HG03342 (cell line): Measurements from ENCODE around the gene GNB1.
"Not testable (repeated sequence)": the region's sequence is repeated elsewhere in the genome, so short reads cannot be mapped to it uniquely, and the experiment has no call there.

ENCODE experiments used
- ATAC-seq: cut with Tn5 transposase; IDR thresholded peaks from one replicate; pipeline ENCODE4 v1.9.1; 2021; ENCODE audit warnings: mild to moderate bottlenecking, moderate library complexity; ENCODE audit not compliant: unreplicated experiment

The GNB1 gene

DNA sequence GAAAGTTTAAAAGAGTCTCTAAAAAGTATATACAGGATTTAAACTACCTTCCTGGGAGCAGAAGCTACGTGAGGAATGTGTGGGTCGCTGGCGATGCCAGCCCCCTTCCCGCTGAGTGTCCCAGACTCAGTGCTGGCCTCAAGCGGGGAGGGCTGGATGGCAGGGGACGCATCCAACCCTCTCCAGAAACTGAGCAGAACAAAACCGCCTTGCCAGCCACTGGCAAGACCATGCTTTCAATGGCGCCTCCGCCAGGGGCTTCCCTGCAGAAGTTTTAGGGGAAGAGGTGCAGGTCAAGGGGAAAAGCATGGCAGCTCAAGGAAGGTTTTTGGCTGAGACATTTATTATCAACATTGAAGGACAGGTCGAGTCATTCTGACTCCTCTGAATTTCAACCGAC is 138.7 kb downstream of the GNB1 start:
- ATAC-seq = no peak

DNA sequence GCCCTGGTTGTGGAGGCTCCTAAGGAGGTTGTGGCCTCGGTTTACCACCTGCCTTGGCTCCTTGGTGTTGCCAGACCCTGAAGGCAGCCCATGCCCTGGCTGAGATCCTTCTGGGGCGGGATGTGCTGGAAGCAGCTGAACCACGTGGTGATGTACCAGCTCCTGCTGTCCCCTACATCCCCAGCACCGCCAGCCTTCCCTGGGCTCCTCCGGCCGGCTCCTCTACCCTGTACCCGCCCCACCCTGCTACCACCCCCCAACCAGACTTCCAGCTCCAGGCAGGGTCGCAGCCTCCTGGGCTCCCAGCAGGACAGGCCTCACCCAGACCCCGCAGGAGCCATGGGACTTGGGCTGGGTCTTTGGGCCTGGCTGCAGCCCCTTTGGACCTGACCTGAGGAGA is 140.9 kb downstream of the GNB1 start:
- ATAC-seq = not testable (repeated sequence)

DNA sequence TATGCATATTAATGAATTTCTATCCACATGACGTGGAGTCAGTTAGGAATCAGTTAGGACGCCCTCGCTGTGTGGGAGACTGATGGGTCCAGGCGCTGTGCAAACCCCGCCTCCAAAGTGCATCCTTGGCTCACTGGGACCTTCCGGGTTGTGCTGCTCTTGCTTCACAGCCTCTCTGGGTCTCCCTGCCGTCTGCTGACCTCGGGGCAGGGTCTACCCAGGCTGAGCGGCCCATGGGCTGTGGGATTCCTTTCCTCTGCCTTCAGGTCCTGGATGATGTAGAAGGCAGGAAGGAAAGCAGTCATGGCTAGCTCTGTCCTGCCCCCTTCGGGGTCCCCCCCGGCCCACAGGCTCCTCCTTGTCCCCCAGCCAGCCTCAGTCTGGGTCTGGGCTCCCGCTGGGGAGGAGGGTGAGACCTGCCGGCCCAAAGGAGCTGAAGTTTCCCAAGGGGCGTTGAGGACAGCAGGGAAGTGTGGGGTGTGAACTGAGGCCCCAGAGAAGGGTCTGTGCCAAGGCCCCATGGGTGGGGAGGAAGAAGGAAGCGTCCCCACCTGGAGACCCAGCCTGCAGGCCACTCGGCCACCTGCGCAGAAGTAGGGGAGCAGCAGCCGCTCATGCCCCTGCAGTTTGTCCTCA is 142.1 kb downstream of the GNB1 start:
- ATAC-seq = no peak

DNA sequence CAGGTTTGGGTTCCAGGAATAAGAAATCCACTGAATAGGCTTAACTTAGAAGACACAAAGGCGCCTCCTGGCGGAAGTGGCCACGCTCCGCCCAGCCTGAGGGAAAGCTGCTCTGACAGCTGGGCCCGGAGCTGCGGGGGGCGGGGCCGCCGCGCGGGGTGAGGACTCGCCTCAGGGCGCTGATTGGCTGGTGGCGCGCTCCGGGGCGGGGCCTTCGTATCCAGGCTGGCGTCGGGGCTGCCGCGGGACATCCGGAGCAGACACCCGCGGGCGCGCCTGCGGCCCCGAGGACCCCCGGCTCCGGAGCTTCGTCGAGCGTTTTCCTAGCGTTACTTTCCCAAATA is 144.3 kb downstream of the GNB1 start:
- ATAC-seq = peak; percentile 86

DNA sequence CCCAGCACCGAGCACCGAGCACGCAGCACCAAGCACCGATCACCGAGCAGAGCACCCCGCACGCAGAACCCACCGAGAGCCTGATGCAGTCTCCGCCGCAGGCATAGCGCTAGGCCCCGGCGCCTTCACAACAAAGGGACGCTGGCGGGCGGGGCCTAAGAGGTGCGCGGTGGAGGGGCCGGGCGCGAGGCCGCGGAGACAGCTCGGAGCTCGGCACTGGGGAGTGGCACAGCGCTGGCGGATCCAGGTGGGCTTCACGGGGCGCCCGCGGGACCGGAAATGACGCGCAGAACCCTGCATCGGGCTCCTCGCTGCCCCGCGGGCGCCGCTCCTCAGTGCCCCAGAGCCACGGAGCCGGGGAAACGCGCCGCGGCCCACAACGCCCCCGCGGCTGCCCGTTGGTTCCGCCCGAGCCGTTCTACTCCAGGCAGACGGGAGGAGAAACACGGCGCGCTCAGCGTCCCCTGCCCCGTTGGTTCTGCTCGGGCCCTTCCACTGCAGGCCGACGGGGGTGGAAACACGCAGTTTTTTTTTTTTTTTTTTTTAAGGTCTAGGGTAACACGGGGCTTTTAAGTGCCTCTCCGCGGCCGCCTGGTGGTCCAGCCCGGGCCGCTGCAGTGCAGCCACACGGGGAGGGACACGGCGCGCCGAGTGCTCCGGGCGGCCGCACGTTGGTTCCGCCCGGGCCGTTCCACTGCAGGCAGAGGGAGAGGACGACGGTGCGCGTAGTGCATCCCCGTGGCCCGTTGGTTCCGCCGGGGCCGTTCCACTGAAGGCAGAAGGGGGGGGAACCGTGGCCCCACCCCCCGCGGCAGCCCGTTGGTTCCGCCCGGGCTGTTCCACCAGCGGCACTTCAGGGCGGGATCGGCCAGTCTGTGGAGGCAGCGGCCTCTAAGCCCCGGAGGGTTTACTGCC is 145.0 kb downstream of the GNB1 start:
- peak; percentile 51 for ATAC-seq

DNA sequence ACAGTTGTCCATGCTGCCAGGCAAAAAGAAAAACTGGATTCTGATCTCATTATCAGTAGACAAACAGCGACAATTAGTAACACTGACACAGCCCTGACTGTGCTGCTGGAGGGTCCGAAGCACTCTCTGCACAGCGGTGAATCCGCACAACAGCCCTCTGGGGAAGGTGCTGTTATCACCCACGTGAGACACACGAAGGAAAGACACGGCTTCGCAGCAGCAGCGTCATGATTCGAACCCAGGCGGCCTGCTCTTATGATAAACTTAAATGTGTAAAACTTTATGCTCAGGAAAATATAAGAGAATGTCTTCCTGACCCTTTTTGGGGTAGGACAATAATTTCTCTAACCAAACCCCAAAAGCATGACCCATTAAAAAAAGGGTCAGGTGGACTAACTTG is 148.4 kb downstream of the GNB1 start:
- ATAC-seq = not testable (repeated sequence)

DNA sequence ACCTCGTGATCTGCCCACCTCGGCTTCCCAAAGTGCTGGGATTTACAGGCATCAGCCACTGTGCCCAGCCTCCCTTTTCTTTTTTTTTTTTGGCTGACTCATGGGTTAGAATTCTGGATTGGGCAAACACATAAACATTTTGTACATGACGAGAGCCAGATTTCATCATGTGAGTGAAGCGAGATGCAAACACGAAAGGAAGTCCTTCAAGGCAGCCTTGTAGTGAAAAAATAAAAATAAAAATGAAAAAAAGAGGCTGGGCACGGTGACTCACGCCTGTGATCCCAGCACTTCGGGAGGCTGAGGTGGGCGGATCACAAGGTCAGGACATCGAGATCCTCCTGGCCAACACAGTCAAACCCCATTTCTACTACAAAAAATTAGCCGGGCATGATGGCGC is 149.9 kb downstream of the GNB1 start:
- ATAC-seq = not testable (repeated sequence)

DNA sequence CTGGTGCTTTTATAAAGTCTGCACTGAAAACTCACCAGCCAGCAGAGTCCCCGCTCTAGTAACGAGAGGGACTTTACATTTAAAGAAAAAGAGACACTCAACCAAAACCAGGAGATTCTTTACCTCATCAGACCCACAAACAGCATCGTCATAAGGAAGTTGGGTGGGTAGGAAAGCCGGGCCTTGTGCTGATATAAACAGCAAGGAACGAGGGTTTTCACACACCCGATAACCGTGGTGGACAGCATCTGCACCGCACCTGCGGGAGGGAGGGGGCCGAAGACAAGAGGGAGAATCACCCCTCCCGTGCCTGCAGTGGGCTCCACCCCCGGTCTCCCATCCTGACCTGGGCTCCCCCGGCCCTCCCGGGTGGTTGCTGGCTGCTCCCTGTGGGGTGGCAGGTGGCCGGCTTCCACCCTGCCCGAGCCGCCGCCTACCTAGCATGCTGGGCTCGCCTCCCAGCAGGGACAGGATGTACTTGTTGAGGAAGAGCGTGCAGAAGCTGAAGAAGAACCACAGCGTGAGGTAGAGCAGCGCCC is 152.0 kb downstream of the GNB1 start:
- ATAC-seq = not testable (repeated sequence)

DNA sequence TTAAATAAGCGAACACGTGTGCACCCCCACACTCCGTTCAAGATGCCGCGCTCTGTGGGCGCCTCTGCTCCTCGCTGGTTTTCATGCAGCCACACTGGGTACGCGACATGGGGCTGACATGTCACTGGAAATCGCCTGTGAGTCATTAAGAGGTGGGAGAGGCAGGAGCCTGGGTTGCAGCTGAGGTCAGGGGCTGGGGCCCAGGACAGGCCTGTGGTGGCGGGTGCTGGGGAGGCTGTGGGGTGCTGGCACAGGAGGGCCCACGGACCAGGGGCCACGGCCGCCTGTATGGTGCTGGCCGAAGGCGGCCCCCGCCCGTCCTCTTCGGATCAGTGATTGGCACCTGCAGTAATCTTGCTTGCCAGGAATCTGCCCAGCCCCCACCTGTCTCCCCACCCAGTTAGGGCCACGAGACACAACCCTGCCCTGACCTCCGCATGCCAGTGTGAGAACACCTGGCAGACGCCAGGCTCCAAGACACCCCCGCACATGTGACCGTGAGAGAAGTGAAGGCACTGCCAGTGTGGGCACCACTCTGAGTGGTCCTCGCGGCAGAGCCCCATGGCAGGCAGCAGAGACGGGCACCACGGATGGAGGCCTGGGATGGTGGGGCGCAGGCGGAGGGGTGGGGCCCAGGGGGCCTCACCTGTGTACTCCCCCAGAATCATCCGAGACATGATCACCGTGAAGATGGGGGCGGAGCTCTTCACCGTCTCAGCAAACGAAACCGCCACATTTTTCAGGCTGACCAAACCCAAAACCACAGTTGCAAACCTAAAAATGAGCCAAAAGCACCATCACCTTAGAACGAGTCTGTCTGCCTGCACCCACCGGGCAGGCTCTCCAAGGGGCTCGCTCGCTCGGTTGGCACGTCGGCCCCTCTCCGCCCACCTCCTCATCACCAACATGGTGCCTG is 153.0 kb downstream of the GNB1 start:
- ATAC-seq = not testable (repeated sequence)
